MM.1S (cell line): Measurements from ENCODE around the gene MLPH.

ENCODE experiments used
- DNase-seq: peaks from one replicate; pipeline ENCODE4 v3.0.0-alpha.2; 2015
- H2AFZ ChIP-seq: fragments of 300-600 bp; sonication (generic); 2 replicates; pipeline ENCODE4 v1.6.0; 2016; ENCODE audit warnings: antibody characterized with exemption, low read length
- H3F3A ChIP-seq: fragments of 300-600 bp; sonication (generic); 2 replicates; pipeline ENCODE4 v1.6.1; 2016; ENCODE audit warnings: mild to moderate bottlenecking, antibody characterized with exemption, low read length, moderate library complexity, mixed read lengths; ENCODE audit not compliant: insufficient read depth
- H3K27ac ChIP-seq: fragments of 300-600 bp; sonication (generic); 2 replicates; pipeline ENCODE4 v1.5.1; 2016; ENCODE audit warnings: mild to moderate bottlenecking, low read length
- H3K27me3 ChIP-seq: fragments of 300-600 bp; sonication (generic); replicated peaks from 2 replicates; pipeline ENCODE4 v1.6.0; 2016; ENCODE audit warnings: low read length; ENCODE audit not compliant: insufficient read depth
- H3K36me3 ChIP-seq: fragments of 300-600 bp; sonication (generic); replicated peaks from 2 replicates; pipeline ENCODE4 v1.6.1; 2016; ENCODE audit warnings: mild to moderate bottlenecking, low read length, mixed read lengths; ENCODE audit not compliant: insufficient read depth
- H3K4me1 ChIP-seq: fragments of 300-600 bp; sonication (generic); 2 replicates; pipeline ENCODE4 v1.6.1; 2016; ENCODE audit warnings: low read length, mixed read lengths
- H3K4me2 ChIP-seq: fragments of 300-600 bp; sonication (generic); 2 replicates; pipeline ENCODE4 v1.6.0; 2016; ENCODE audit warnings: low read depth, low read length
- H3K4me3 ChIP-seq: fragments of 300-600 bp; sonication (generic); 2 replicates; pipeline ENCODE4 v1.5.1; 2016; ENCODE audit warnings: low read length, mixed read lengths
- H3K79me2 ChIP-seq: fragments of 300-600 bp; sonication (generic); 2 replicates; pipeline ENCODE4 v1.6.1; 2016; ENCODE audit warnings: mixed run types, low read length, mixed read lengths
- H3K9ac ChIP-seq: fragments of 300-600 bp; sonication (generic); 2 replicates; pipeline ENCODE4 v1.6.1; 2016; ENCODE audit warnings: low read length, mixed read lengths
- H3K9me2 ChIP-seq: fragments of 300-600 bp; sonication (generic); replicated peaks from 2 replicates; pipeline ENCODE4 v1.6.1; 2016; ENCODE audit warnings: mild to moderate bottlenecking, low read length, mixed read lengths; ENCODE audit not compliant: insufficient read depth
- H3K9me3 ChIP-seq: fragments of 300-600 bp; sonication (generic); replicated peaks from 2 replicates; pipeline ENCODE4 v1.6.1; 2016; ENCODE audit warnings: mild to moderate bottlenecking, low read length, mixed read lengths; ENCODE audit not compliant: insufficient read depth
- H4K20me1 ChIP-seq: fragments of 300-600 bp; sonication (generic); 2 replicates; pipeline ENCODE4 v1.6.1; 2016; ENCODE audit warnings: mild to moderate bottlenecking, low read length, moderate library complexity, mixed read lengths; ENCODE audit not compliant: insufficient read depth
- CTCF ChIP-seq: fragments of 300-600 bp; sonication (generic); IDR thresholded peaks from 2 replicates; pipeline ENCODE4 v1.5.1; 2016; ENCODE audit warnings: antibody characterized with exemption, low read length, mixed read lengths
- EZH2 ChIP-seq: fragments of 300-600 bp; sonication (generic); optimal IDR thresholded peaks from 2 replicates; pipeline ENCODE3; 2017; ENCODE audit warnings: low read depth, mild to moderate bottlenecking, antibody characterized with exemption, low read length, mixed read lengths
- EZH2phosphoT487 ChIP-seq: fragments of 300-600 bp; sonication (generic); IDR thresholded peaks from 2 replicates; pipeline ENCODE4 v1.6.1; 2018; ENCODE audit warnings: antibody characterized with exemption, low read length

The MLPH gene

DNA sequence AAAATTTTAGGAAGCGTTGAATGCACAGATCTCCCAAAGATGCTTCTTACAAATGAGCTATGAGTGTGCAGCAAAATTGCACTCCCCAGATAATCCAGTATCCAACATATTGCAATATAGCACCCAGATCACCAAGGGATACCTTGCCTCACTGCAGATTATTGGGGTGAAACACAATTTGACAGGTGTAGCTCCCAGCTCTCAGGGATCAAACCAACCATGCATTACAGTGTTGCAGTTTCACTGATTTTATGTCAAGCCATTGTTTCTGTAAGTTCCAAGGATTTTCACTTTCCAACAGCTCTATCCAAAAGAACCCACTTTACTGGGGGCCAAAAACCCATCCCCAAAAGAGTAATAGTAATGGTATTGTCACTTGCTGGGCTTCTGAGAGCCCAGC, 68.5 kb downstream of the MLPH start:
- DNase-seq = no peak
- Histone ChIP-seq H3K9ac (no peak overlapping the region), H2AFZ (no peak overlapping the region), H3K4me1 (peaks cover 13% of the 10 kb centered on the region), H3K9me3 (no peaks in the 10 kb centered on the region), H3F3A (peaks cover 10% of the 10 kb centered on the region), H4K20me1 (no peaks in the 10 kb centered on the region), H3K27me3 (peaks cover 20% of the 10 kb centered on the region), H3K4me2 (no peak overlapping the region), H3K9me2 (no peaks in the 10 kb centered on the region), H3K36me3 (no peaks in the 10 kb centered on the region), H3K79me2 (no peaks in the 10 kb centered on the region), H3K4me3 (no peak overlapping the region), H3K27ac (no peak overlapping the region)
- no peak for TF ChIP-seq CTCF
- TF ChIP-seq EZH2 = no peak
- TF ChIP-seq EZH2phosphoT487 = no peak

DNA sequence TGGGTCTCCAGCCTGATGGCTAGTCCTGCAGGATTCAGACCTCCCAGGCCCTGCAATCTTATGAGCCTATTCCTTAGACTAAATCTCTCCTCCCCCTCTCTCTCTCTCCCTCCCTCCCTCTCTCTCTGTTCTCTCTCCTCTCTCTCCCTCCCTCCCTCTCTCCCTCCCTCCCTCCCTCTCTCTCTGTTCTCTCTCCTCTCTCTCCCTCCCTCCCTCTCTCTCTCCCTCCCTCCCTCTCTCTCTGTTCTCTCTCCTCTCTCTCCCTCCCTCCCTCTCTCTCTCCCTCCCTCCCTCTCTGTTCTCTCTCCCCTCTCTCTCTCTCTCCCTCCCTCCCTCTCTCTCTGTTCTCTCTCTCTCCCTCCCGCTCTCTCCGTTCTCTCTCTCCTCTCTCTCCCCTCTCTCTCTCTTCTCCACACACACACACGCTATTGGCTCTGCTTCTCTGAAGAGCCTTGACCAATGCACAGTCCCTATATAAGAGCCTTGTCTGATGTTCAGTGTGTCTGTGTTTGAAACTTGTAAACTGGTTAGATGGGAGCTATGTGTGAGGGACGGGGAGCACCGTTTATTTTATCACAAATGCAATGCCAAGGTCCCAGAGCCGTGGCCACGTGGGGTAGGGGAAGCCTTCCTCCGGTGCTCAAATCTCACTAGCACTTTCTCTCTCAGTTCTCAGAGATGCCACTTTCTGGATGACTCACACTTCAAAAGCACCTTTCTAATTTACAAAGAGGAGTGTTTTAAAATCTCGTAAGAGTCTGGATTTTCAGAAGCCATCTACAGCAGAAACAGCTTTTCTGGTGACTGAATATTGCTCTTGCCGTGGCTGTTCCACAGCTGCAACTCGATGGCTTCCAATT, 70.0 kb downstream of the MLPH start:
- Histone ChIP-seq H3K79me2 (no peaks in the 10 kb centered on the region), H3K27me3 (peaks cover 24% of the 10 kb centered on the region), H3K4me3 (0 out of 2 replicates have a peak overlapping the region, but pooled peaks have one; percentile 2), H4K20me1 (no peaks in the 10 kb centered on the region), H3K9me3 (no peaks in the 10 kb centered on the region), H2AFZ (no peak overlapping the region), H3K4me1 (peaks cover 13% of the 10 kb centered on the region), H3K9ac (no peak overlapping the region), H3F3A (peaks cover 10% of the 10 kb centered on the region), H3K36me3 (no peaks in the 10 kb centered on the region), H3K27ac (no peak overlapping the region; the same call in 1 of the 2 replicates), H3K9me2 (no peaks in the 10 kb centered on the region), H3K4me2 (peak overlapping the region; percentile 12; the same call in 1 of the 2 replicates)
- peak; percentile 82 for DNase-seq
- TF ChIP-seq EZH2 (no peak), EZH2phosphoT487 (no peak), CTCF (no peak)

DNA sequence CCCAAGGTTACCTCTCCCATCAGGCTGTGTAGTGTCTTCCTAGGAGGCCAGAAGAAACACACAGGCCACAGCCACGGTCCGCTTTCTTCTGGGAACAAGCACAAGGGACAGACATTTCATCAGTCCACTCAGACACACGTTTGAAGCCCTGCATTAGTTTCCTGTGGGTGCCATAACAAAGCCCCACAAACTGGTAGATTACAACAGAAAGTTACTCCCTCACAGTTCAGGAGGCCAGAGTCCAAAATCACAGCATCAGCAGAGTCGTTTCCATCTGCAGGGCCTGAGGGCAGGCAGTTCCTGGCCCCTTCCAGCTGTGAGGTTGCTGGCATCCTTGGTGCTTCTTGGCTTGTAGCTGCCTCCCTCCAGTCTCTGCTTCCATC, 70.6 kb downstream of the MLPH start:
- Histone ChIP-seq H3K9me2 (no peaks in the 10 kb centered on the region), H4K20me1 (no peaks in the 10 kb centered on the region), H3K27ac (no peak overlapping the region; the same call in 1 of the 2 replicates), H2AFZ (no peak overlapping the region), H3K27me3 (peaks cover 27% of the 10 kb centered on the region), H3K79me2 (no peaks in the 10 kb centered on the region), H3K9ac (no peak overlapping the region), H3K9me3 (no peaks in the 10 kb centered on the region), H3K4me2 (peak overlapping the region; percentile 12; the same call in 1 of the 2 replicates), H3K4me3 (0 out of 2 replicates have a peak overlapping the region, but pooled peaks have one; percentile 2), H3K36me3 (no peaks in the 10 kb centered on the region), H3K4me1 (peaks cover 13% of the 10 kb centered on the region), H3F3A (peaks cover 10% of the 10 kb centered on the region)
- no peak for TF ChIP-seq EZH2
- no peak for TF ChIP-seq CTCF
- TF ChIP-seq EZH2phosphoT487 = no peak
- no peak for DNase-seq
